ENCODE measurements around the gene DUOXA1.
A peak's percentile ranks its signal among the peaks of the same experiment; 100 is the strongest.

The DUOXA1 gene

DNA sequence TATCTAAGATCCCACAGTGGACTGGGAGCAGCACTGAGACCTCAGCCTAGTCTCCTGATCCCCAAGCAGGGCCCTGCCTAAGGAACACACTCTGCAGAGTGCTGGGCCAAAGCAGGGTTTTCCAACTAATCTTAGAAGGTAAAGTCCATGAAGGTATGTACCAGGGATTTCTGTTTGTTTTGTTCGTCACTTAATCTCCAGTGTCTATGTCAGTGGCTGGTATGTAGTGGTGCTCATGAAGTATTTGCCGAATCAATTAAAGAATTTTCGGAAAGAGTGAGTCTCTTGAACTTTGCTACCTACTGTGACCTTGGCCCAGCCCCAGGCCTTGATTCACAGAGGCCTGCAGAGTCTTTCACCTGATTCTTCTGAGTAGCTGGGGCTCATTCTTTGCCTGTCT, 1.8 kb upstream of the DUOXA1 start:
- DNase-seq (ENCODE audit: low read depth in 2 of 2): no peak

DNA sequence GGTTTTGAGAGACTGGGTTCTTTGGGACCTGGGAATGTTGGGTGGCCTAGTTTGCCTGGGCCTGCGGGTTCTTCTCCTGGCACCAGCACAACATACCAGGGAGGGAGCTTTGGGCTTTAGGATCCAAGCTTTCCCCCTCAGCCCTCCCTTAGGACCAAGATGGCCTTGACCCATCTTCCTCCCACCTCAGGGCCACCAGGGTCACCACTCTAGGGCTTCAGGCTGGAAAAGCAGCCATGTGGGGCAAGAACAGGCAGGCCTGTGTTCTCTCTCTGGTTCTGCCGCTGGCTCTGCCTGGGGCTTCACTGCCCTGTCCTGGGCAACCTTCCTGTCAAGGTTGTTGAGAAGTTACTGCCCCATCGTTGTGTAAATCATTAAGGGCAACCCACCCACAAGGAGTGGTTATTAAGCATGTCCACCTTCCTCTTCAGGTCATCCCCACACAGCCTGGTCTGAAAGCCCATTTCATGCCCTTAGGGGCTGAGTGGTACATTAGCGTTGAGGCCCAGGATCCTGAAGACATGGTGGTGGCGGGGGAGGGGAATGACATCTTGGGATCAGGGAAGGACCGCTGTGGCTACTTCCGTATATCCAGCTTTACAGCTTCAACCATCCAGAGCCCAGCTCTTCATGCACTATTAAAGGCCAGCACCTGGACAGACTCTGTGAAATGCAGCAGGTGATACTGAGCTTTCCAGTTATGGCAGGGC, 767 bp upstream of the DUOXA1 start:
- DNase-seq (ENCODE audit: low read depth in 2 of 2): no peak

DNA sequence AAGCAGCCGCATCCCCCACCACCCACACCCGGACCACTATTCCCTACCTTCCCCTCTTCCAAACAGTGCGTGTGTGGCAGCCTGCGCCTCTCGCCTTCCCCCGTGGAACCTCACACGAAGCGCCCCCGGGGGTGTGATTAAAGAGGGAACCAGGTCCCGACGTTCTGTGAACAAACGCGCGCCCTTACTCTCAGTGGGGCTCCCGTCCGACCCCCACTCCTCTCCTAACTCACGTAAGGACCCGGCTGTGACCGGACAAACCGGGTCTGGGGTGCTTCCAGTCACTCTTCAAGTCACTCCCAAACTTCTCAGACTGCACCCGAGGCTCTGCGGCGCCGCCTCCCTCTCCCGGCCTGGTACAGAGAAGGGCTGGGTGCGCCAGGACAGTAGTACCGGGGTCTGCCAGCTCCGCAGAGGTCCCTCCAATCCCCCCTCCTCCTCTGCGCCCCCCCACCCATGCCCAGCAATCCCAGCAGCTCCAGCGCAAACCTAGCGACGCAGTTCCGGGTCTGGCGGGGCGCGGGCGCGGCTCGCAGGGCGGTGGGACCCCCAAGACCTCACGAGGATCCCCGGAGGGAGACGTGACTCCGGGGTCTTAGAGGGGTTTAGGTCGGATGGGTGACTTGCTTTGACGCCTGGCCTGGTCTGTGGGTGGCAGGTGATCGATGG, 574 bp downstream of the DUOXA1 start:
- DNase-seq (ENCODE audit: low read depth in 2 of 2): no peak

- no peak for DNase-seq (ENCODE audit: low read depth in 2 of 2)
These were observed 3.0 kb downstream of the DUOXA1 start for GRCh38 chr15:45126535-45127158.

DNA sequence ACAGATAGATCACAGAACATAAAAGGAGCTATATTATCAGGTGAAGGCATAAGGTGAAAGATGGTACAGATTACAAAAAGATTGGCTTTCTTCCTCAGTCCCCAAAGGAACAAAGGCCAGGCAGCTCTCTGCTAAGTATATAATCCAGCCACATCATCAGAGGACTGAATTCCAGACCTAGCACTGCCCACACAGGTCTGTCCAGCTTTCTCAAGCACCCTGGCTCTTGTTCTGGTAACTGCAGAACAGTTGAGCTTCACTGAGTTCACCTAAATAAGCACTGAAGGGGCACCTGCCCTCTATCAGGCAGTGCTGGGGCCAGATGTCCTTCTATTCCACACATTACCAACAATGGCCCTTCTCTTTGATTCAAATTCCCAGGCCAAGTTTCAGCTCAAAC, 6.3 kb downstream of the DUOXA1 start:
- no peak for DNase-seq (ENCODE audit: low read depth in 2 of 2)

- DNase-seq (ENCODE audit: low read depth in 2 of 2): no peak
These were observed 7.0 kb downstream of the DUOXA1 start for GRCh38 chr15:45122719-45123118.

DNA sequence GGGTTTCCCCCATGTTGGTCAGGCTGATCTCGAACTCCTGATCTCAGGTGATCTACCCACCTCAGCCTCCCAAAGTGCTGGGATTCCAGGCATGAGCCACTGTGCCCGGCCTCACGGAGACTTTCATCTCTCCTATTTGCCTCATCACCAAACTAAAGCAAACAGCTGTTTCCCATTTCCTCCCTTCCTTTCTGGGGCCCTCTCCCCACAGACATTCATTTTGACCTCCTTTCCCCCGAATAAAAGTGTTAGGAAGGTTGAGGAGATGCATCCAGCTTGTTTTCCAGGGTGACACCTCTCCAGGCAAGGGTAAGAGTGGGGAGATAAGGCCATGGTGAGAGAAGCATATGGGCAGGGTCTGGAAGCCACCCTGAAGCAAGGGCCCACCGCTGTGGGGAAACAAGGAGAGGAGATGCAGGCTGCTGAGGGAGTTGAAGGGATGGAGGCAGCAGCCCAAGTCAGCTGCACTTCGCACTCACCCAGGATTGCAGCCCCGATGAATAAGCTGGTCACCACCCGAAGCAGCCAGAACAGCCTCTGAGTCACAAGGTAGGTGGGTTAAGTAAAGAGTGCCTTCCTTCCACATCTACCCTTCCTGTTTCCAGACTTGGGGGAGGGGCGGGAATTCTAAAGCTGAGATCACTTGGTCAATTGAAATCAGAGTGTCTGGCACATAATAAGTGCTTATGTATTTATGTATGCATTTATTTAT, 7.8 kb downstream of the DUOXA1 start:
- no peak for DNase-seq (ENCODE audit: low read depth in 2 of 2)

GRCh38 chr15:45121020-45121419, 8.7 kb downstream of the DUOXA1 start:
- DNase-seq (ENCODE audit: low read depth in 2 of 2): no peak

DNA sequence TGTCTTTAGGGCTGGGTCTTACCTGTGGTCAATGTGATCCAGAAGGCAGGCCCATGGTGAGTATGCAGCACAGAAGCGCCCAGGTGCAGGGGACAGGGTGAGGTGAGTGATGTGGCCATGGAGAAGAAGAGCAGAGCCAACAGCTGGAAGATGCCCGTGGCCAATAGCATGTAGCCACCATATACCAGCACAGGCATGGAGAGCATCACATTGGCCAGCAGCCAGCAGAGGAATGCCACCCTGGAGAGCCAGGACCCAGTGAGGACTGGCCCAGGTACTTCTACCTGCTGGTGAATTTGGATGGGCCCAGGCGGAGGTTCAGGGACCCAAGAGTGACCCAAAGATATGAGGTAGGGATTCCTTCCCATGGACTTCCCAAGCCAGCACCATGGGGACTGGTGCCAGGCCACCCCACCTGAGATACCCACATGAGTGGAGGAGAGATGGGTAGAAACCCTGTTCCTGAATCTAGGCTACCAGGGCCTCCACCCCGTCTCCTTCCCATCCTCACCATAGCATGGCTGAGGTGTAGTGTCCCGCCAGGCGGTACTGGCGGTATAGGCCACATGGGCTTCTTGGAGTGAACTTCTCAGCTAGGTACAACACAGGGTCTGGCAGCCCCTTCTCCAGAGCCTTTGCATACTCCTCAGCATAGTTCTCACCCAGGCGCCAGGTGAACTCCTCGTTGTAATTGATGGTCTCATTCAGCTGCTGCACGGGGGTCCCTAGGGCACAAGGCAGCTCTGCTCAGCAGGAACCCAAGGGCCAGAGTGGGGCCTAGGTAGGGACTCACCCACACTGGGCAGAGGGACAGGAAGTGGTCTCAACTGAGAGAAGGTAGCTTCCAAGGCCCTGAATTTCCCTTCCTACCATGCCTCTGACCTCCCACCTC, 9.4 kb downstream of the DUOXA1 start:
- DNase-seq (ENCODE audit: low read depth in 2 of 2): no peak

GRCh38 chr15:45118996-45119395, 10.7 kb downstream of the DUOXA1 start:
- no peak for DNase-seq (ENCODE audit: low read depth in 2 of 2)

GRCh38 chr15:45118131-45118588, 11.5 kb downstream of the DUOXA1 start:
- DNase-seq (ENCODE audit: low read depth in 2 of 2): peak; percentile 70 to 75

DNA sequence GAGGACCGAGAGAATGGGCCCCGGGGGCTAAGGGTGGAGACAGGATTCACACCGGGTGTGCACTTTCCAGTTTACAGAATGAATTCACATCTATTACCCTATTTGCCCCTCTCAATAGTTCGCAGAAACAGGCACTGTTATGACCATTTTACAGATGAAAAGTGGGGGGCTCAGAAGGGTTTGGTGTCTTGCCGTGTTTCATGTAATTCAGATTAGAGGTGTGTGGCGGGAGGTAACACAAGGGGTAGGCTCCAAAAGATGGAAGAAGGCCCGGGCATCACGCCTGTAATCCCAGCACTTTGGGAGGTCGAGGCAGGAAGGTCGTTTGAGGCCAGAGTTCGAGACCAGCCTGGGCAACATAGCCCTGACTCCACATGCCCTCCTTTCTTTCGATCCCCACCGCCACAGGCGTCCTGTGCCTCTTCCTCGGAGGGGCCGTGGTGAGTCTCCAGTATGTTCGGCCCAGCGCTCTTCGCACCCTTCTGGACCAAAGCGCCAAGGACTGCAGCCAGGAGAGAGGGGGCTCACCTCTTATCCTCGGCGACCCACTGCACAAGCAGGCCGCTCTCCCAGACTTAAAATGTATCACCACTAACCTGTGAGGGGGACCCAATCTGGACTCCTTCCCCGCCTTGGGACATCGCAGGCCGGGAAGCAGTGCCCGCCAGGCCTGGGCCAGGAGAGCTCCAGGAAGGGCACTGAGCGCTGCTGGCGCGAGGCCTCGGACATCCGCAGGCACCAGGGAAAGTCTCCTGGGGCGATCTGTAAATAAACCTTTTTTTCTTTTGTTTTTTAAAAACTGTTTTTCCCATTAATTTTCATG, 12.2 kb downstream of the DUOXA1 start:
- no peak for DNase-seq (ENCODE audit: low read depth in 2 of 2)

GRCh38 chr15:45116482-45117307, 13.0 kb downstream of the DUOXA1 start:
- no peak for DNase-seq (ENCODE audit: low read depth in 2 of 2)

DNA sequence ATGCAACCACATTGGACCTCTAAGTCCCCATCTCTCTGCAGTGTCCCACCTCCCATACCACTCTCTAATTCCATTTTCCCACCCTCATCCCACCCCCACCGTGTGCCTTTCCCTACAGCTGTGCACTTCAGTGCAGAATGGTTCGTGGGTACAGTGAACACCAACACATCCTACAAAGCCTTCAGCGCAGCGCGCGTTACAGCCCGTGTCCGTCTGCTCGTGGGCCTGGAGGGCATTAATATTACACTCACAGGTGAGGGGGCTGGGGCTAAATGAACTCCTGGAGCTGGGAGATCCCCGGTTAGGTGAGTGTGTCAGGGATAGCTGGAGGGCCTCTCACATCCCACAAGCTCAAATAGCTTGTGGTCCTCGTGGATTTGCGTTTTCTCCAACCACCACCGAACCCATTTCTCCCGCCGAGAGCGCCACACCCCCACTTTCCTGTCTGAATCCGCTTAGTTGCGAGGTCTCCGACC, 13.6 kb downstream of the DUOXA1 start:
- no peak for DNase-seq (ENCODE audit: low read depth in 2 of 2)

- DNase-seq (ENCODE audit: low read depth in 2 of 2): no peak
These were observed 14.3 kb downstream of the DUOXA1 start for GRCh38 chr15:45115312-45115820.

DNA sequence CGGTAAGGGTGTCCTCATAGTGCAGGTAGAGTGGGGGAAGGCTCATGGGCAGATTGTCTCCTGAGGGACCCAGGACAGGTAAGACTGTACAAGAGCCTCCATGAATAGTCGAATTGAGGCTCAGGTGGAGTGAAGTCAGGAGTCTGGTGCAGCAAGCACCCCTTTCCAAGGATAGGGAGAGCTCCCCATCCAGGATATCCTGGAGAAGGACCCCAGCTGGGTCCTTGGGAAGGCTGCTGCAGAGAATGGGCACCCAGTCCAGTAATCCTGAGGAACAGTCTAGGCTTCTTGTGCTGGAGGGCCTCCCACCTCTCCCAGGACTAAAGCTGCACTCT, 15.0 kb downstream of the DUOXA1 start:
- DNase-seq (ENCODE audit: low read depth in 2 of 2): no peak

- no peak for DNase-seq (ENCODE audit: low read depth in 2 of 2)
These were observed 15.5 kb downstream of the DUOXA1 start, which contains the start of the genes DUOX2 and DUOXA2 for GRCh38 chr15:45114076-45114750. DUOX2 (minus strand) TSS chr15:45114172; CDS start chr15:45113411, 761 bp downstream. DUOXA2 (plus strand) TSS chr15:45114326; CDS start chr15:45114606, 280 bp downstream.

DNA sequence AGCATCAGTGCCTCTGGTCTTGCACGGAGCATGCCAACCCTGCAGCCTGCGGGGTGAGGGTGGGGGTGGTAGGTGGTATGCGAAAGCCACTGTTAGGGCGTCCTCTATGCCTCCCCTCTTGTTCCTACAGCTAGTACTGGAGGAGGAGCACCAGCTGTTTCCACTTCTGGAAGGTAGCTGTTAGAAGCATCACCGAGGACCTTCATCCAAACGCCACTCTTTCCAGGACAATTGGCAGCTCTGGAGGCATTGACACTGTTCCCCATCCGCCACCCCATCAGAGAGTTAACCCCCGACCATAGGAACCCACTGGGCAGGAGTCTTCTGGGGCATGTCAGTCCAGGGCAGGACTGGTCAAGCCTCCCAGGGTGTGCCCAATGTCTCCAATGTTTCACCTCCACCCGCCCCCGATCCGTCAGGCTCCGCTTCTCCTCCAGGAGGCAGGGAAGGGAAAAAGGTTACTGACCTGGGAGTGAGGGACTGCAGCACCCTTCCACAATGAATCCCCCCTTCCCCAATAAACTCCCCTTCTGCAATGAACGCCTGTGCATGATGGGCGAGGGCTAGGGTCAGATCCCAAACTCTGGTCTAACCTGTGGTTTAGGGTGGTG, 16.2 kb downstream of the DUOXA1 start:
- DNase-seq (ENCODE audit: low read depth in 2 of 2): no peak
